Memory B cell (primary cell): ENCODE measurements around the gene LGALS1.

ENCODE experiments used
- ATAC-seq: fragments of 150-1000 bp; cut with Tn5 transposase; 2 replicates; pipeline ENCODE4 v1.10.0; 2021; ENCODE audit warnings: low read depth, mild to moderate bottlenecking, moderate library complexity
- DNase-seq, 2 donors: peaks; one replicate each; pipeline ENCODE4 v3.0.0; 2022; ENCODE audit warnings: low spot score in 2 of 2
- H3K27ac Mint-ChIP-seq: one replicate; pipeline ENCODE4 v1.8.0; 2022; ENCODE audit warnings: mild to moderate bottlenecking, moderate library complexity, mixed read lengths
- H3K27me3 Mint-ChIP-seq: one replicate; pipeline ENCODE4 v1.8.0; 2022; ENCODE audit warnings: mixed read lengths
- H3K36me3 Mint-ChIP-seq: one replicate; pipeline ENCODE4 v1.8.0; 2022; ENCODE audit warnings: mild to moderate bottlenecking, mixed read lengths
- H3K4me1 Mint-ChIP-seq: one replicate; pipeline ENCODE4 v1.8.0; 2022; ENCODE audit warnings: mixed read lengths
- H3K4me3 Mint-ChIP-seq: one replicate; pipeline ENCODE4 v1.8.0; 2022; ENCODE audit warnings: mild to moderate bottlenecking, moderate library complexity, mixed read lengths
- H3K9me3 Mint-ChIP-seq: one replicate; pipeline ENCODE4 v1.8.0; 2022; ENCODE audit warnings: mixed read lengths

The LGALS1 gene

DNA sequence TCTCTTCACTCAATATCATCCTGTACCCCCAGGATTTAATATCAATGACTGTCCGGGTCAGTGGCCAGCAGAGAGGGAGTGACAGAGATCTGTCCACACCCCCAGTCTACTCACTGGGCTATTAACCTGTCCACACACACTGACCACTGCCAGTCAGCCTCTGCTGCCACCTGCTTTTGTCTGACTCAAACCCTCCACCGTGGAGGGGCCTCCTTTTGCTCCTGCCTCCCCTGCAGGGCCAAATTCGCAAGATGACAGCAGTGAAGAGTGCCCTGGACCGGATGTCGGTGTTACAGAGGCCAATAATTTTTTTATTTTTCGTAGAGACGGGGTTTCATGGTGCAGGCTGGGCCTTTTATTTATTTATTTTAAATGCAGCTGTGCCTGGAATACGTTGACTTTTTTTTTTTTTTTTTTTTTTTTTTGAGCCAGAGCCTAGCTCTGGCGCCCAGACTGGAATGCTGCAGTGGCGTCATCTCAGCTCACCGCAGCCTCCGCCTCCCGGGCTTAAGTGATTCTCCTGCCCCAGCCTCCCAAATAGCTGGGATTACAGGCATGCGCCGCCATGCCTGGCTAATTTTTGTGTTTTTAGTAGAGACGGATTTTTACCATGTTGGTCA lies 11.8 kb upstream of the LGALS1 start:
- Mint-ChIP-seq H3K36me3 (peaks cover 8% of the 10 kb centered on the region), H3K9me3 (no peaks in the 10 kb centered on the region), H3K27me3 (no peaks in the 10 kb centered on the region), H3K4me3 (no peak overlapping the region), H3K4me1 (peaks cover 33% of the 10 kb centered on the region), H3K27ac (peak overlapping the region; percentile 38)
- no peak for ATAC-seq
- no peak for DNase-seq

DNA sequence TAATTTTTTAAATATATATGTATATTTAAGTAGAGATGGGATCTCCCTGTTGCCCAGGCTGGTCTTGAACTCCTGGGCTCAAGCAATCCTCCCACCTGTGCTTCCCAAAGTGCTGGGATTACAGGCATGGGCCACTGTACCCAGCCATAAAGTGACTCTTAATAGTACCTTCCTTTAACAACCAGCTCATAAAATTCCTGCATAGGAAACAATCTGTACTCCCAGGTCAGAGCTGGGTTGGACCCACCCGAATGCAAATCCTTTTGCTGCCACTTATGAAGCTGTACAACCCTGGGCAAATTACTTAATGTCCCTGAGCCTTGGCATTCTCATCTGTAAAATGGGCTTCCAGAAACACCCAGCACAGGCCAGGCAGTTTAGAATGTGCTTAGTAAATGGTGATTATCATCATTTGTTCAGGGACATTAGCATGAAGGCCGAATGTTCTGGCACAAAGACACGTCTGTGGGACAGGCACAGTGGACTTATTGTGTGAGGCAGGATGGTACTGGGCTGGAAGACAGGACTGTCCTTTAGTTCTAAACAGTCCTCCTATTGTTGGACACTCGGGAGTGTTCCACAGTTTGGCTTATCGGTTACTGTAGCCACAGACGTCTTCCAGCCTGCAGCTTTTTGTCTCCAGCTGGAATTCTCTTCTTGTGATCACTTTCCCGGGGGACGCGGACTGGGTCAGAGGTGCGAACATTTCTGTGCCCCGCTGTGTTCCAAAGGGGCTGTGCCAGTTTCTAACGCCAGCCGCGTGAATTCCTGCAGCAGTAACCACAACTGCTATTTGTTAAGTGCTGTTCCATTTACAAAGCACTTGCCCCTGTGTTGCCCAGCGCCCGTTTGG lies 11.0 kb upstream of the LGALS1 start:
- ATAC-seq (no peak), DNase-seq (no peak)
- H3K36me3 Mint-ChIP-seq = peaks cover 8% of the 10 kb centered on the region
- no peaks in the 10 kb centered on the region for H3K9me3 Mint-ChIP-seq
- no peak overlapping the region for H3K27ac Mint-ChIP-seq
- H3K4me1 Mint-ChIP-seq = peaks cover 29% of the 10 kb centered on the region
- no peaks in the 10 kb centered on the region for H3K27me3 Mint-ChIP-seq
- no peak overlapping the region for H3K4me3 Mint-ChIP-seq

DNA sequence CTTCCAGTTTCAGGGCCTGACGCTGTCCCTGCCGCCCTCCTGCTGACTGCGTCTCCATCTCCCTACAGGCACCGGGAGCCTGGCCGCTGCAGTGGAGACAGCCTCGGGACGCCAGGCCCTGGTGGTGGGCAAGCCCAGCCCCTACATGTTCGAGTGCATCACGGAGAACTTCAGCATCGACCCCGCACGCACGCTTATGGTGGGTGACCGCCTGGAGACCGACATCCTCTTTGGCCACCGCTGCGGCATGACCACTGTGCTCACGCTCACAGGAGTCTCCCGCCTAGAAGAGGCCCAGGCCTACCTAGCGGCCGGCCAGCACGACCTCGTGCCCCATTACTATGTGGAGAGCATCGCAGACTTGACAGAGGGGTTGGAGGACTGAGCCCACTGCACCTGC lies 9.9 kb upstream of the LGALS1 start:
- H3K9me3 Mint-ChIP-seq = no peaks in the 10 kb centered on the region
- H3K27ac Mint-ChIP-seq = no peak overlapping the region
- no peak overlapping the region for H3K4me3 Mint-ChIP-seq
- ATAC-seq = no peak
- no peaks in the 10 kb centered on the region for H3K27me3 Mint-ChIP-seq
- peaks cover 8% of the 10 kb centered on the region for H3K36me3 Mint-ChIP-seq
- peaks cover 19% of the 10 kb centered on the region for H3K4me1 Mint-ChIP-seq
- no peak for DNase-seq

DNA sequence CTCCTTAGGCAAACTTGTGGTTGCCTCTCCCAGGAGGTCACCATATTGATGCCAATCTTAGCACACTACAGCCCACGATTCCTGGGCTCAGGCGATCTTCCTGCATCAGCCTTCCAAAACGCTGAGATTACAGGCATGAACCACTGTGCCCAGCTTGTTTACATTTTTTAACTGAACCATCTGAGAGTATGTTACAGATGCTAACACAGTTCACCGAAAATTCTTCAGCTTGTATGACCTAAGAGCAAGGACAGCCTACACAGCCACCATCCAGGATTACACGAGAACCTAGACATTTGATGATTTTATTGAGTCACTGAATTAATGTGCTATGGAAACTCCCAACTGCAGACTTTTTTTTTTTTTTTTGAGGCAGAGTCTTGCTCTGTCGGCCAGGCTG lies 5.8 kb upstream of the LGALS1 start:
- Mint-ChIP-seq H3K4me1 (peaks cover 17% of the 10 kb centered on the region), H3K27ac (no peak overlapping the region), H3K4me3 (no peak overlapping the region), H3K36me3 (peaks cover 7% of the 10 kb centered on the region), H3K27me3 (no peaks in the 10 kb centered on the region), H3K9me3 (no peaks in the 10 kb centered on the region)
- no peak for ATAC-seq
- no peak for DNase-seq

DNA sequence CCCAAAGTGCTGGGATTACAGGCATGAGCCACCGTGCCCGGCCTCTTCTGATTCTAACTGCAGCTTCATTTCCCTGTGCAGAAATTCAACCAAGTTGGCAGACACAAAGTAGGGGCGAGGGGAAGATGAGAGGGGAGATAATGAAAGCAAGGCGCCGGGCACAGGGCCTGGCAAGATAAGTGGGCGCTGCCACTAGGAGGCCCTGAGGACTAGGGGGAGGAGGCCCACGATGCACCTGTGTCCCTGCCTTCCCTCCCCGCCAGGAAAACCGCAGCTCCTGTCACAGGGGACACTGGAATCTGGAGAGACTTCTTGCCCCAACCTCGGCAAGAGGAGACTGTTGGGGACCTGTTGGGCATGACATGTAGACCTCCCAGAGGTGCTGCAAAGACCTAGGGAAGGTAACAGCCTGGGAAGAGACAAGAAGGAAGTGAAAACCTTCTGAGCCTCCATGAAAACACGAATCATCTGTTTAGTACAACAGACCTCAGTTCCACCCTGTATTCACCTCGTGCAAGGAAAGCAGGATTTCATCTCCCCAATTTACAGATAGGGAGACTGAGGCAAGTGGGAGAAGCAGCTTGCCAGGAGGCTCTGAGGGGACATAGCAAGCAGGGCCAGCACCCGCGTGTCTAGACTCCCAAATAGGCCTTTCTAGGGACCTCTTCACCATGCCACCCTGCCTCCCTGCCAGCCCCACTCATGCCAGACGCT lies 3.1 kb upstream of the LGALS1 start:
- Mint-ChIP-seq H3K27ac (peak overlapping the region; percentile 62), H3K4me3 (peak overlapping the region; percentile 14), H3K4me1 (peaks cover 25% of the 10 kb centered on the region), H3K27me3 (no peaks in the 10 kb centered on the region), H3K9me3 (no peaks in the 10 kb centered on the region), H3K36me3 (no peaks in the 10 kb centered on the region)
- ATAC-seq = no peak
- DNase-seq = no peak

DNA sequence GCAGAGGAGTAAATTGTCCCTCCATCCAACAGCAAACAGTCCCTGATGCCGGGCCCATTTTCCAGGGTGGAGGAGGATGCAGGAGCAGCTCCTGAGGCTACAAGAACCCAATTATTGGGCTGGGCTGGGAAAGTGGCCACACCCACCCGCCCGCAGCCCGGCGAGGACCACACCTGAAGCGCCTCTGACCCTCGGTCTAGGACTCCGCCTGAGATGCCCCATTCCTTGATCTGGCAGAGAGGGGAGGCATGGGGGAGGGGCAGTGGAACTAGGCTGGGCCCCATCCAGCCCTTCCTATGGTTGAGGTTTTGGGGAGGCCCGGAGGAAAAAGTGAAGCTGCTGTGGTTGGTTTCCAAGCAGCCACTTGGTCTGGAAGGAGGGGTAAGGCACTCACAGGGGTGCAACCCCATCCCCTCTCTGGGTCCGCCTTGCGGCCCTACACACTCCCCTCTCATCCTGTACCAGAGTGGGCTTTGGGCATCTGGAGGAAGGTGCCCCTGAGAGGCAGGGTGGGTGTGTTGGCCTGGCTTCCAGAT lies 2.4 kb upstream of the LGALS1 start:
- no peaks in the 10 kb centered on the region for H3K36me3 Mint-ChIP-seq
- no peaks in the 10 kb centered on the region for H3K9me3 Mint-ChIP-seq
- no peaks in the 10 kb centered on the region for H3K27me3 Mint-ChIP-seq
- no peak for ATAC-seq
- no peak overlapping the region for H3K4me3 Mint-ChIP-seq
- H3K4me1 Mint-ChIP-seq = peaks cover 27% of the 10 kb centered on the region
- DNase-seq = no peak
- peak overlapping the region; percentile 62 for H3K27ac Mint-ChIP-seq

DNA sequence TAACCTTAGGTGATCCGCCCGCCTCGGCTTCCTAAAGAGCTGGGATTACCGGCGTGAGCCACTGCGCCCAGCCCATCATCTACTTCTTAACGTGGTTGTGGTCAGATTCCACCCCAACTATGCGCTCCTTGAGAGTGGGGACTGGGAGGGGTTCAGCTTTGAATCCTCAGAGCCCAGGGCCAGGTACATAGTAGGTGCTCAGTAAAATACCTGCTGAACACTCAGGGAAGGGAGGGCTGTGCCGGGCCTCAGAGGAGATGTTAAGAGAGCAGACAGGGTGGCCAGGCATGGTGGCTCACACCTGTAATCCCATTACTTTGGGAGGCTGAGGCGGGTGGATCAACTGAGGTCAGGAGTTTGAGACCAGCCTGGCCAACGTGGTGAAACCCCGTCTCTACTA lies 1.2 kb upstream of the LGALS1 start:
- Mint-ChIP-seq H3K27ac (peak overlapping the region; percentile 97), H3K4me3 (peak overlapping the region; percentile 65), H3K4me1 (peaks cover 28% of the 10 kb centered on the region), H3K27me3 (no peaks in the 10 kb centered on the region), H3K36me3 (no peaks in the 10 kb centered on the region), H3K9me3 (no peaks in the 10 kb centered on the region)
- DNase-seq (no peak), ATAC-seq (no peak)

DNA sequence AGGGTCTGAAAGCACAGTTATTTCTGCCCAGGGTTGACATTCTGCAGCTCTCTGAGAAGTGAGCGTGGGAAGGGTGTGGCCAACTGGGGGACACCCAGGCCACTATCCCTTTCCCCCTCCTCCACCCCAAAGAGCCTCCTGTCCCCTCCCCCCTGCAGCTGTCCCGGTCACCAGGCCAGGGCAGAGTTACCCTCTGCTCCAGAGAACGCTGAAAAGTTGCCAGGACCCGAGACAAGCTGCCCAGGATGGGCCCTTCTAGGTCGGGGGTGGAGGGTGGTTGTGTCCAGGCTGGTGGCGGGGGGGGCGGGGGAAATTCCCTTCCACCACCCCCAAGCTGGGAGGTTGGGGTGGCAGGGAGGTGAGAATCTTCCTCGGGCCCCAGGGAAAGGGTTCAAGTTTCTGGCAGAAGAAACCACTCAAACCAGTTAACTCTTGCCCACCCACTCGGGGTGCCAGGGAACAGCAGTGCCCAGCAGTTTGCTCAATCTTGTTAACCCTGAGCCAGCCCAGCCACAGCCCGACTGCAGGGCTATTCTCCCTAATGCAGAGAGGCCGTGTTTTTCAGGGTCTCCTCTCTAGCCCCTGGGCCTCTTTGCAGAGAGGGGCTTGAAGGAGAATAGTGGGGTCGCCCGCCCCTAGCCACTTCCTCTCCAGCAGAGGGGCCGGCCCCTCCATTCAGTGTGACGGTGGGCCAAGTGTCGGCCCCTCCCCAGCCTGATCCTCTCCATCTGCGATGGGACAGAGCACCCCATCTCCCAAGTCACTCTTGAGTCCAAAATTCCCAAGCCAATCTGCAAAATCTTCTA lies 697 bp downstream of the LGALS1 start:
- Mint-ChIP-seq H3K9me3 (no peaks in the 10 kb centered on the region), H3K4me1 (peaks cover 28% of the 10 kb centered on the region), H3K27me3 (no peaks in the 10 kb centered on the region), H3K36me3 (peaks cover 5% of the 10 kb centered on the region), H3K27ac (peak overlapping the region; percentile 97), H3K4me3 (peak overlapping the region; percentile 87)
- ATAC-seq (no peak), DNase-seq (no peak)

DNA sequence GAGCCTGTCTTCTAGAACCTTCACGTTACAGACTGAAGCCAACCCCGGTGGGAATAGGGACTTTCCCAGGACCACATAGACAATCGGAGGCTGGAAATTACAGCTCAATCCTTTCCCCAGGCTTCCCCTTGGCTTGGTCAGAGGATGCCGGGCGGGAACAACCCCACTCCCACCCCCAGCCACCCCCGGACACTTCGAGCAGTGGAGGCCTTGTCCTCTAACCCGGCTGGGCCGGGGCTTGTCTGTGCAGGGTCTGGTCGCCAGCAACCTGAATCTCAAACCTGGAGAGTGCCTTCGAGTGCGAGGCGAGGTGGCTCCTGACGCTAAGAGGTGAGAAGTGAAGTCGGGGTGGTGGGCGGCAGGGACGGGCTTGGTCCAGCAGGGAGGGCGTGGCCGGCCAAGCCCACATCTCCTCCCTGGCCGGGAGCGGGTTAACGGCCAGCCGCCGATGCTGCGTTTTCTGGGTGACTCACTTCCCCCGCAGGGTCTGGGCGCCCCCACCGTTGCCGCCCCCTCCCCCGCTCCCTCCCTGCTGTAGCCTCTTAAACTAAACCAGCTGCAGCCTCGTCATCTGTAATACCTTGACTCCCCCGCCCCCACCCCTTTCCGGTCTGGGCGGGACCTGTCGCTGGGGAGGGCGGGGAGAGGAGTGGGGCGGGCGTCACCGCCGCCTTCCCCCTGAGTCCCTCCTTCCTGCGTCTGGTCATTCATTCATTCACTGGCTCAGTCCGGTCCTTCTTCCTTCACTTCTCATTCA lies 1.5 kb downstream of the LGALS1 start:
- peak; percentile 86 for ATAC-seq
- Mint-ChIP-seq H3K9me3 (no peaks in the 10 kb centered on the region), H3K4me1 (peaks cover 34% of the 10 kb centered on the region), H3K4me3 (peak overlapping the region; percentile 87), H3K27me3 (no peaks in the 10 kb centered on the region), H3K36me3 (peaks cover 5% of the 10 kb centered on the region), H3K27ac (peak overlapping the region; percentile 97)
- DNase-seq = peak; percentile 82 to 88

DNA sequence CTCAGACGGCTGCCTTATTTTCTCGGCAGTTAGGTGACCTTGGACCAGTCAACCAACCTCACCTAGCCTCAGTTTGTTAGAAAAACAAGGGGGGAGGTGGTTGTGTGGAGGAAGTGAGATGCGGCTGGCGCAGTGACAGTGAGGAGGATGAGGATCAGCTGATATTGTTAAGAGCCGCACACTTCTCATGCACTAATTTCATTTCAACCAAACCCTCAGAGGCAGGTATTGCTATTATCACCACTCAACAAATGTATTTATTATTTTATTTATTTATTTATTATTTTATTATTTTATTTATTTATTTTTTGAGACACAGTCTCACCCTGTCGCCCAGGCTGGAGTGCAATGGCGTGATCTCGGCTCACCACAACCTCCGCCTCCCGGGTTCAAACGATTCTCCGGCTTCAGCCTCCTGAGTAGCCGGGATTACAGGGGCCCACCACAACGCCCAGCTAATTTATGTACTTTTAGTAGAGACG lies 2.1 kb downstream of the LGALS1 start:
- Mint-ChIP-seq H3K36me3 (peaks cover 5% of the 10 kb centered on the region), H3K27ac (peak overlapping the region; percentile 97), H3K27me3 (no peaks in the 10 kb centered on the region), H3K4me1 (peaks cover 28% of the 10 kb centered on the region), H3K4me3 (peak overlapping the region; percentile 87), H3K9me3 (no peaks in the 10 kb centered on the region)
- DNase-seq (no peak), ATAC-seq (peak; percentile 57)

DNA sequence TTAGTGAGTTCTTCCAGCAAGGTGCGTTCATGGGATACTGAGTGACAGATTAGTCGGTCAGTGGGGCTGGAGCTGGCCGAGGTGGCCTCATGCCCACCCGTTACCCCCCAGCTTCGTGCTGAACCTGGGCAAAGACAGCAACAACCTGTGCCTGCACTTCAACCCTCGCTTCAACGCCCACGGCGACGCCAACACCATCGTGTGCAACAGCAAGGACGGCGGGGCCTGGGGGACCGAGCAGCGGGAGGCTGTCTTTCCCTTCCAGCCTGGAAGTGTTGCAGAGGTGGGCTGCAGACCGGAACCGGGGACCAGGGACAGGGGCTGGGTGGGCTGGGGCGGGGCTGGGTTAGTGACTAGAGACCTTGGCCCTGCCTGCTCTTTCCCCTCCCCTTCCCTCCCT lies 2.9 kb downstream of the LGALS1 start:
- H3K4me1 Mint-ChIP-seq = peaks cover 27% of the 10 kb centered on the region

DNA sequence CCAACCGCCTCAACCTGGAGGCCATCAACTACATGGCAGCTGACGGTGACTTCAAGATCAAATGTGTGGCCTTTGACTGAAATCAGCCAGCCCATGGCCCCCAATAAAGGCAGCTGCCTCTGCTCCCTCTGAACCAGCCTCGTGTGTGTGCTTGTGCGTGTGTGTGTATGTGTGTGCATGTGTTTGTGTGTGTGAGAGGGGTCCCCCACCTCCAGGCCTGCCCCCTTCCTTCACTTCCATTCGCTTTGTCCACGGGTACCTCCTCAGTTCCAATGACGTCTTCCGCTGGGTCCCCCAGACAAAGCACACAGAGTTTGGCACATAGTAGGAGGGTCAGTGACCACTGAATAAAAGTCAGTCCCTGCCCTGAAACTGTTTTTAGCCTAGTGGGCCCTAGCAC lies 4.2 kb downstream of the LGALS1 start:
- peak overlapping the region; percentile 71 for H3K27ac Mint-ChIP-seq
- H3K4me1 Mint-ChIP-seq = peaks cover 19% of the 10 kb centered on the region
- DNase-seq = no peak
- no peak for ATAC-seq
- H3K27me3 Mint-ChIP-seq = no peaks in the 10 kb centered on the region
- no peaks in the 10 kb centered on the region for H3K9me3 Mint-ChIP-seq
- no peak overlapping the region for H3K4me3 Mint-ChIP-seq
- peaks cover 5% of the 10 kb centered on the region for H3K36me3 Mint-ChIP-seq

More for the DNA sequence above, 2.9 kb downstream of the LGALS1 start:
- Mint-ChIP-seq H3K27me3 (no peaks in the 10 kb centered on the region), H3K9me3 (no peaks in the 10 kb centered on the region), H3K4me3 (no peak overlapping the region), H3K36me3 (peaks cover 5% of the 10 kb centered on the region), H3K27ac (peak overlapping the region; percentile 97)
- no peak for ATAC-seq
- no peak for DNase-seq
